SK-N-SH (cell line): ENCODE measurements around the gene CD70. TPM values are rescaled to one million over a fixed set of nuclear protein-coding genes. Genes with fewer than 3 reads are reported as not detected.

ENCODE experiments used
- CTCF ChIA-PET: fragments of 300-600, 350-600 bp; formaldehyde crosslinking; extraction: SDS; loops from one replicate; lab custom pipeline; 2021; lab: Yijun Ruan, JAX
- POLR2A ChIA-PET: fragments of 350-600 bp; sonication (Branson Sonifier 250); formaldehyde crosslinking; extraction: SDS; loops from one replicate; lab custom pipeline; 2020; ENCODE audit warnings: antibody characterized with exemption, inconsistent platforms; lab: Yijun Ruan, JAX
- DNase-seq: peaks from one replicate; pipeline ENCODE4 v3.0.0; 2012
- H2AFZ ChIP-seq: fragments of 200-600 bp; sonication (generic); 2 replicates; pipeline ENCODE4 v1.8.1; 2016; ENCODE audit warnings: antibody characterized with exemption, mild to moderate bottlenecking, low read depth
- H3F3A ChIP-seq: fragments of 200-600 bp; sonication (generic); replicated peaks from 2 replicates; pipeline ENCODE3; 2016; ENCODE audit warnings: antibody characterized with exemption, mild to moderate bottlenecking; ENCODE audit not compliant: insufficient read depth
- H3K27ac ChIP-seq, 2 experiments: fragments of 200-500 bp in 1 of 2; fragments of 200-600 bp in 1 of 2; sonication (Bioruptor generic) in 1 of 2; sonication (generic), shearing (Covaris generic) in 1 of 2; 2 replicates each; pipeline versions ENCODE4 v1.5.1 to v1.6.1; 2014 to 2016; ENCODE audit warnings: low read depth in 2 of 2, inconsistent platforms in 1 of 2, low read length in 1 of 2, mild to moderate bottlenecking in 1 of 2, mixed read lengths in 1 of 2
- H3K27me3 ChIP-seq: fragments of 200-600 bp; sonication (generic), shearing (Covaris generic); 2 replicates; pipeline ENCODE4 v1.6.1; 2016; ENCODE audit warnings: mixed run types; ENCODE audit not compliant: insufficient read depth
- H3K36me3 ChIP-seq, 2 experiments: fragments of 200-500 bp in 1 of 2; fragments of 200-600 bp in 1 of 2; sonication (Bioruptor generic) in 1 of 2; sonication (generic) in 1 of 2; replicated peaks in 1 of 2; 2 replicates each; pipeline versions ENCODE3 to v1.5.1; 2014 to 2016; ENCODE audit warnings: low read length in 1 of 2, mild to moderate bottlenecking in 1 of 2; ENCODE audit not compliant: insufficient read depth in 2 of 2, control insufficient read depth in 1 of 2
- H3K4me1 ChIP-seq, 2 experiments: fragments of 200-500 bp in 1 of 2; fragments of 200-600 bp in 1 of 2; sonication (Bioruptor generic) in 1 of 2; sonication (generic), shearing (Covaris generic) in 1 of 2; 2 replicates each; pipeline versions ENCODE4 v1.5.1 to v1.6.1; 2014 to 2016; ENCODE audit warnings: low read depth in 1 of 2, low read length in 1 of 2, mixed run types in 1 of 2; ENCODE audit not compliant: insufficient read depth in 2 of 2, control insufficient read depth in 1 of 2
- H3K4me2 ChIP-seq: fragments of 200-600 bp; sonication (generic), shearing (Covaris generic); 2 replicates; pipeline ENCODE4 v1.6.1; 2017; ENCODE audit warnings: mixed run types
- H3K4me3 ChIP-seq, 2 experiments: fragments of 200-500 bp in 1 of 2; fragments of 200-600 bp in 1 of 2; sonication (Bioruptor generic) in 1 of 2; sonication (generic), shearing (Covaris generic) in 1 of 2; 2 replicates each; pipeline versions ENCODE4 v1.5.1 to v1.8.1; 2014 to 2016; ENCODE audit warnings: low read depth in 2 of 2, inconsistent platforms in 1 of 2, low read length in 1 of 2, mild to moderate bottlenecking in 1 of 2, mixed read lengths in 1 of 2, moderate library complexity in 1 of 2
- H3K79me2 ChIP-seq: fragments of 200-600 bp; sonication (generic); 2 replicates; pipeline ENCODE4 v1.8.1; 2017; ENCODE audit warnings: mild to moderate bottlenecking; ENCODE audit not compliant: insufficient read depth
- H3K9ac ChIP-seq: fragments of 200-600 bp; sonication (generic); 2 replicates; pipeline ENCODE4 v1.6.1; 2017; ENCODE audit warnings: mixed run types
- H3K9me2 ChIP-seq: fragments of 200-600 bp; sonication (generic); 2 replicates; pipeline ENCODE4 v1.6.1; 2017; ENCODE audit warnings: mixed run types
- H3K9me3 ChIP-seq: fragments of 200-600 bp; sonication (generic); 2 replicates; pipeline ENCODE4 v1.6.1; 2017; ENCODE audit warnings: mixed run types, mild to moderate bottlenecking, moderate library complexity
- H4K20me1 ChIP-seq: fragments of 200-600 bp; sonication (generic); 2 replicates; pipeline ENCODE4 v1.6.1; 2017; ENCODE audit warnings: mild to moderate bottlenecking, mixed run types; ENCODE audit not compliant: insufficient read depth
- CTCF ChIP-seq: fragments of 200-600 bp; sonication (generic); IDR thresholded peaks from 2 replicates; pipeline ENCODE4 v1.6.1; 2017; ENCODE audit warnings: antibody characterized with exemption, mild to moderate bottlenecking, moderate library complexity
- FOSL2 ChIP-seq: IDR thresholded peaks from 2 replicates; pipeline ENCODE4 v1.4.0; 2012; ENCODE audit warnings: low read depth, mild to moderate bottlenecking, moderate library complexity, borderline replicate concordance
- FOXM1 ChIP-seq: IDR thresholded peaks from 2 replicates; pipeline ENCODE4 v1.4.0; 2012; ENCODE audit warnings: low read depth, mild to moderate bottlenecking
- GATA2 ChIP-seq: sonication (generic); formaldehyde crosslinking; IDR thresholded peaks from 2 replicates; pipeline ENCODE4 v1.5.0; 2020; ENCODE audit warnings: mild to moderate bottlenecking, missing genetic modification reagents
- JUND ChIP-seq: IDR thresholded peaks from 2 replicates; pipeline ENCODE4 v1.4.0; 2012
- POLR2AphosphoS5 ChIP-seq: IDR thresholded peaks from 2 replicates; pipeline ENCODE4 v1.6.1; 2012; ENCODE audit warnings: low read depth, low read length
- REST ChIP-seq: IDR thresholded peaks from 2 replicates; pipeline ENCODE4 v1.6.1; 2012; ENCODE audit warnings: mild to moderate bottlenecking, low read depth, low read length, moderate library complexity
- RXRA ChIP-seq: IDR thresholded peaks from 2 replicates; pipeline ENCODE4 v1.4.0; 2012; ENCODE audit warnings: low read depth, mild to moderate bottlenecking, borderline replicate concordance
- SIN3A ChIP-seq: IDR thresholded peaks from 2 replicates; pipeline ENCODE4 v1.6.1; 2012; ENCODE audit warnings: low read depth, mild to moderate bottlenecking, low read length, moderate library complexity, borderline replicate concordance
- SMC3 ChIP-seq: IDR thresholded peaks from 2 replicates; pipeline ENCODE4 v1.6.1; 2012; ENCODE audit warnings: low read depth, low read length, improper control_type of control experiment
- YY1 ChIP-seq: IDR thresholded peaks from 2 replicates; pipeline ENCODE4 v1.4.0; 2012; ENCODE audit warnings: low read depth, mild to moderate bottlenecking
- ZBTB33 ChIP-seq: IDR thresholded peaks from 2 replicates; pipeline ENCODE4 v1.4.0; 2012; ENCODE audit warnings: low read depth, borderline replicate concordance
- polyA plus RNA-seq, 3 experiments: library from polyadenylated mRNA; depleted of rRNA; stranded (reverse); fragments of >200 nt; gene quantifications; 2 replicates each; pipeline ENCODE4 v1.2.3, GENCODE V29; 2012
- TF ChIP-seq, protein P1 (sequence below): fragments of 150-350 bp; IDR thresholded peaks from 2 replicates; pipeline ENCODE4 v1.6.1; 2016; ENCODE audit warnings: mild to moderate bottlenecking, low read depth, low read length
- TF ChIP-seq, protein P2 (sequence below): IDR thresholded peaks from 2 replicates; pipeline ENCODE4 v1.4.0; 2012; ENCODE audit warnings: low read depth

The CD70 gene
- polyA plus RNA-seq, 1 of the 3 experiments (the other 2 are of a cell fraction): 142 TPM

DNA sequence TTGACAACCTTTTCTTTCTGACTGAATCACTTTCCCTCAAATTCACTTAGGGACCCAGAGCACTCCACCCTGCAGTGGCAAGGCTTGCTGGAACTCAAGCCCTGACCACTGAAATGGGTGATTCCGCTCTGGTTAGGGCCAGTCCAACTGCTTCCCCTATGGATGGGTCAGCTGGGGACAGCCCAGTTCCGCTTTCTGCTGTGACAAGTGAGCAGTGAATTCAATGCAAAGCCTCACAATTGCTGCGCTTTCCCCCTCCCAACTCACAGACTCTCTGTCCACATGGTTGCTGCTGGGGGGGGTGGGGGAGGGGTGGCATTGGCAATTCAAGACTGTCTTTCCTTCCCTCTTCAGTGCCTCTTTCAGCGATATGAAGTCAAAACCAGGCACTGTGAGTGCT, 18.7 kb downstream of the CD70 start (continued):
- TF ChIP-seq, protein P1, sequence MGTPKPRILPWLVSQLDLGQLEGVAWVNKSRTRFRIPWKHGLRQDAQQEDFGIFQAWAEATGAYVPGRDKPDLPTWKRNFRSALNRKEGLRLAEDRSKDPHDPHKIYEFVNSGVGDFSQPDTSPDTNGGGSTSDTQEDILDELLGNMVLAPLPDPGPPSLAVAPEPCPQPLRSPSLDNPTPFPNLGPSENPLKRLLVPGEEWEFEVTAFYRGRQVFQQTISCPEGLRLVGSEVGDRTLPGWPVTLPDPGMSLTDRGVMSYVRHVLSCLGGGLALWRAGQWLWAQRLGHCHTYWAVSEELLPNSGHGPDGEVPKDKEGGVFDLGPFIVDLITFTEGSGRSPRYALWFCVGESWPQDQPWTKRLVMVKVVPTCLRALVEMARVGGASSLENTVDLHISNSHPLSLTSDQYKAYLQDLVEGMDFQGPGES: no peak
- TF ChIP-seq CTCF (no peak), SIN3A (no peak), FOXM1 (no peak), FOSL2 (no peak), ZBTB33 (no peak), JUND (no peak)
- TF ChIP-seq, protein P2, sequence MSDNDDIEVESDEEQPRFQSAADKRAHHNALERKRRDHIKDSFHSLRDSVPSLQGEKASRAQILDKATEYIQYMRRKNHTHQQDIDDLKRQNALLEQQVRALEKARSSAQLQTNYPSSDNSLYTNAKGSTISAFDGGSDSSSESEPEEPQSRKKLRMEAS: no peak

DNA sequence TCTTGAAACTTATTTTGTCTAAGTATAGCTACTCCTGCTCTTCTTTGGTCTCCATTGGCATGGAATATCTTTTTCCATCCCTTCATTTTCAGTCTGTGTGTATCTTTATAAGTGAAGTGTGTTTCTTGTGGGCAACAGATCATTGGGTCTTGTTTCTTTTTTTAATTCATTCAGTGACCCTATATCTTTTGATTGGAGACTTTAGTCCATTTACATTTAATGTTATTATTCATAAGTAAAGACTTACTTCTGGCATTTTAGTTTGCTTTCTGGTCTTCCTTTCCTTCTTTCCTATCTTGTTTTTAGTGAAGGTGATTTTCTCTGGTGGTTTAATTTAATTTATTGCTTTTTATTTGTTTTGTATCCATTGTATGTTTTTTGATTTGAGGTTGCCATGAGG, 19.8 kb downstream of the CD70 start:
- no peak overlapping the region for H3K27ac ChIP-seq
- no peaks in the 10 kb centered on the region for H3K79me2 ChIP-seq
- no peaks in the 10 kb centered on the region for H3K4me1 ChIP-seq
- no peaks in the 10 kb centered on the region for H3K36me3 ChIP-seq
- no peaks in the 10 kb centered on the region for H3K9me2 ChIP-seq
- no peak overlapping the region for H2AFZ ChIP-seq
- no peak overlapping the region for H3K4me2 ChIP-seq
- H4K20me1 ChIP-seq: no peaks in the 10 kb centered on the region
- H3K9ac ChIP-seq: no peak overlapping the region
- peaks cover 11% of the 10 kb centered on the region for H3K9me3 ChIP-seq
- H3K27me3 ChIP-seq: peaks cover 20% of the 10 kb centered on the region; the same call in 1 of the 2 replicates
- ChIA-PET CTCF (no interaction called here), POLR2A (no interaction called here)
- no peak for TF ChIP-seq POLR2AphosphoS5
- TF ChIP-seq YY1: no peak
- TF ChIP-seq GATA2 (CRISPR knock-in tag): no peak
- TF ChIP-seq SMC3: no peak
- TF ChIP-seq REST: no peak
- no peak for TF ChIP-seq RXRA
- TF ChIP-seq SIN3A: no peak
- no peak overlapping the region for H3K4me3 ChIP-seq
- DNase-seq: no peak
- no peaks in the 10 kb centered on the region for H3F3A ChIP-seq
